Activated CD4-positive, alpha-beta T cell treated with anti-CD3 and anti-CD28 coated beads for 48 hours (primary cell): ENCODE data around the gene TBX10.
"Not testable (repeated sequence)": the region's sequence is repeated elsewhere in the genome, so short reads cannot be mapped to it uniquely, and the experiment has no call there.

ENCODE experiments used
- DNase-seq: peaks from one replicate; pipeline ENCODE4 v3.0.0-alpha.2; 2020

The TBX10 gene

GRCh38 chr11:67614730-67615714 lies 24.5 kb downstream of the TBX10 start:
- peak; percentile 85 for DNase-seq

GRCh38 chr11:67613960-67614715 lies 25.4 kb downstream of the TBX10 start:
- DNase-seq, result peak; percentile 87

- no peak for DNase-seq
These were observed 26.1 kb downstream of the TBX10 start for GRCh38 chr11:67613313-67613959.

DNA sequence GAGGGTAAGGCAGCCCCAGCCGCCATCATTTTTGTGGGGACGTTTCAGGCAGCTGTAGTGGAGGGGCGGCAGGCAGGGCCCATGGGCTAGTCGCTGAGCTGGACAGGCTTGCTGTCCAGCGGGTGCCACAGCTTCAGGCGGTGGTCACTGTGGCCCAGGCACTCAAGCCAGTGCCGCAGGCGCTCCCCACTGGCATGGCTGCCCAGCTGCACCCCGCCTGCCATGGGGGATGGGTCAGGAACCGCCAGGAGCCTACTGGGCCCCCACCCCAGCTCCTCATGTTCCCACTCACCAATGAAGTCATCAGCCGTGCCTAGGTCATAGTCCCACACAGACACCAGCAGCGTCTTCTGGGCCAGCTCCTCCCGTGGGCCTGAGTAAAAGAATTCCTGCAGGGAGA lies 26.8 kb downstream of the TBX10 start:
- no peak for DNase-seq

- no peak for DNase-seq
These were observed 27.6 kb downstream of the TBX10 start for GRCh38 chr11:67611704-67612587.

- DNase-seq, result no peak
These were observed 28.4 kb downstream of the TBX10 start for GRCh38 chr11:67611165-67611564.

GRCh38 chr11:67610302-67610868 lies 29.2 kb downstream of the TBX10 start:
- no peak for DNase-seq

DNA sequence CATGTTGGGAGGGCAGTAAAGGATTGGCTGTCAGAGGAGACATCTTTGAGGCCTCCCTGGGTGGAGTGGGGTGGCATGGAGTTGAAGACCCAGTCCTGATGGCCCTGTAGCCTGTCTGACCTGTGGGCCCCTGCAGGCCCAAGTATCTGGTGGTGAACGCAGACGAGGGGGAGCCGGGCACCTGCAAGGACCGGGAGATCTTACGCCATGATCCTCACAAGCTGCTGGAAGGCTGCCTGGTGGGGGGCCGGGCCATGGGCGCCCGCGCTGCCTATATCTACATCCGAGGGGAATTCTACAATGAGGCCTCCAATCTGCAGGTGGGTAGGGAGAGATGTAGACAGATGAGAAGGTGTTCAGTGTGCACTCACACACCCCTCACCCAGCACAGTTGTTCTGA lies 30.2 kb downstream of the TBX10 start:
- no peak for DNase-seq

DNA sequence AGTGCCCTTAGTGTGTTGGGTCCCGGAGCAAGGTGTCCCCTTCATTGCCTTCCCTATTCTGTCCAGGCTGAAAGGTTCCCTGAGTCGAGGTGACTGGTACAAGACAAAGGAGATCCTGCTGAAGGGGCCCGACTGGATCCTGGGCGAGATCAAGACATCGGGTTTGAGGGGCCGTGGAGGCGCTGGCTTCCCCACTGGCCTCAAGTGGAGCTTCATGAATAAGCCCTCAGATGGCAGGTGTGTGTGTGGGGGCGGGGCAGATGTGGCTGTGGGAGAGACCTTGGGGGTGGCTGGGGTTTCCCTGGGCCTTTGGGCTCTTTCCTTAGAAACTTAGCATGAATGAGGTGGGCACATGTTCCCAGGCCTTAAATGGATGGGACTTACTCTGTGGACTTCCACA lies 31.1 kb downstream of the TBX10 start:
- DNase-seq, result no peak

GRCh38 chr11:67607507-67607906 lies 32.1 kb downstream of the TBX10 start:
- no peak for DNase-seq

DNA sequence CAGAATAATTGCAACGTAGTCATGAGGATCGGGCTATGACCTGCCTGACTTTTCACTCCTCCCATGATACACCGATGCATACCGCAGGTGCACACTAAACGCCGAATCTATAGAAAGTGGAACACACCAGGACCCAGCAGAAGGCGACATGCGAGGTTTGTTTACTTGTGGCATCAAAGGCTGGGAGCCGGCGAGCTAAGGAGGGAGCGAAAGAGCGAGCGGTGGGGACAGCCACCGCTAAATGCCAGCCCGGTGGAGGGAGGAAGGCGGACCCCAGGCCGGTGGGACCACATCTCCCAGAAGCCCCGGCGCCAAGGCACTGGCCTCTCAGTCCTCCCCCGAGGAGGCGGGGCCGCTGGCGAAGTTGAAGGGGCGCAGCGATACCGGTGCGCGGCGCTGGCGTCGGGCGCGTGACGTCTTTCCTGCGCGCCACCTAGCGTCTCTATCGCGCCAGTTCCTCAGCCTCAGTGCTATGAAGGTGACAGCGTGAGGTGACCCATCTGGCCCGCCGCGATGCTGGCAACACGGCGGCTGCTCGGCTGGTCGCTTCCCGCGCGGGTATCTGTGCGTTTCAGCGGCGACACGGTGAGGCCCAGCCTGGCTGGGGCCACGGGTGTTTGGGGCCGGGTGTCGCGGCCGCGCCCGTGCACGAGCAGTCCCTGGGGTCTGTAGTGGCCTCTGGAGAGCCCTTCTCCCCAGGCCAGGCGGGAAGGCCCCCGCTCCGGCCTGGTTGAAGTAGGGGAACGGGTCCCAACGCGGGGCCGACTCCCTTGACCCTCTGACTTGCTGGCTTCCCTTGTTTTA lies 32.9 kb downstream of the TBX10 start, which contains the start of gene NDUFV1:
Gene NDUFV1 (plus strand): TSS at position 445 of the 804 bp plus-strand sequence. CDS start 69 bp downstream, at position 514.
- DNase-seq, result peak; percentile 98

DNA sequence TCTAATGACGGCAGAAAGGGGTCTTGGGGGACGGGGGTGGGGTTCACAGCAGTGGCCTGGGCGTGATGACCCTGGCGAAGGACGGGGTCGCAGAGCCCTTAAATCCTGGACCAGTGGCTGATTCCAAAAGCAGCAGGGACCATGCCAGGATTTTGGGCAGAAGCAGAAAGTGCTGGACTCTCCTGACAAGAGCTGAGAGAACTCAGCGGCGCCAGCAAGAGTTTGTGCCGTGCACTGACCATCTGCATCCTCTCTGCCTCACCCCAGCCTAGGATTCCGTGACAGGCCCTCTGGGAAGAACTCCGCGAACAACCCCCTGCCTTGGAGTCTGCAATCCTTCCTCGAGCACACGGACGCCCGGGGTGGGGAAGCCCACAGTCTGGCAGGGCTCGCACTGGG lies 33.5 kb downstream of the TBX10 start:
- DNase-seq, result no peak

- no peak for DNase-seq
These were observed 34.1 kb downstream of the TBX10 start for GRCh38 chr11:67605231-67606011.

GRCh38 chr11:67604815-67605214 lies 34.7 kb downstream of the TBX10 start:
- DNase-seq, result no peak

DNA sequence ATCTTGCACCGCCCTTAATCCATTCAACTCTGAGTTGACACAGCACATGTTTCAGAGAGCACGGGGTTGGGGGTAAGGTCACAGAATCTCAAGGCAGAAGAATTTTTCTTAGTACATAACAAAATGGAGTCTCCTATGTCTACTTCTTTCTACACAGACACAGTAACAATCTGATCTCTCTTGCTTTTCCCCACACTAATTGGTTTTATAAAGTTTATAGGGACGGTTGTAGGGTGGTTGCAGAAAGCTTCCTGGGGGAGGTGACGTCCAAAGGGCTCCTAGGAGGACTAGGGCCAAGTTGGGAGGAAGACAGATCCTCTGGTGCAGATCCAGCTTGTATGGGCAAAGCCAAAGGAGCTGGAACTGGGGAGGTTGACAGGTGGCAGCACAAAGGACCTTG lies 35.4 kb downstream of the TBX10 start:
- not testable (repeated sequence) for DNase-seq

GRCh38 chr11:67601098-67601497 lies 38.5 kb downstream of the TBX10 start:
- no peak for DNase-seq

GRCh38 chr11:67600324-67601029 lies 39.1 kb downstream of the TBX10 start:
- no peak for DNase-seq

DNA sequence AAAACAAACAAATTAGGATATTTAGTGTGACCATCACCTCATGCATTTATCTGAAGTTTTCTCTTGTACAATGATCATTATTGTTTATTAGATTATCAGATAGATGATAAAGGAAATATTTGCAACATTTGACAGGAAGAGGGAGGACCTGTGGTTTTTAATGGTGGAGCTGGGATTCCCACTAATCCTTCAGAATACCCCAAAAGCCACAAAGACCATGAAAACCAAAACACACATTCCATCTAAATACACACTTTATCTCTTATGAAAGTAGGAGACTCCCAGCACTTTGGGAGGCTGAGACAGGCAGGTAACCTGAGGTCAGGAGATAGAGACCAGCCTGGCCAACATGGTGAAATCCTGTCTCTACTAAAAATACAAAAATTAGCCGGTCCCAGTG lies 40.4 kb downstream of the TBX10 start:
- no peak for DNase-seq

DNA sequence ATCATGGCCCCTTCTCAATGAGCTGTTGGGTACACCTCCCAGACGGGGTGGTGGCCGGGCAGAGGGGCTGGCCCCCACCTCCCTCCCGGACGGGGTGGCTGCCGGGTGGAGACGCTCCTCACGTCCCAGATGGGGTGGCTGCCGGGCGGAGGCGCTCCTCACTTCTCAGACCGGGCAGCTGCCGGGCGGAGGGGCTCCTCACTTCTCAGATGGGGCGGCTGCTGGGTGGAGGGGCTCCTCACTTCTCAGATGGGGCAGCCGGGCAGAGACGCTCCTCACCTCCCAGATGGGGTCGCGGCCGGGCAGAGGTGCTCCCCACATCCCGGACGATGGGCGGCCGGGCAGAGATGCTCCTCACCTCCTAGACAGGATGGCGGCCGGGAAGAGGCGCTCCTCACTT lies 41.6 kb downstream of the TBX10 start:
- not testable (repeated sequence) for DNase-seq
